ENCODE results near the gene CDHR4.

CDHR4 gene

GRCh38 chr3:49775538-49775937 lies 24.1 kb downstream of the CDHR4 start:
- Histone ChIP-seq H3K9me3 (ENCODE audit: insufficient read depth, low read depth, low read length) (no peaks in the 10 kb centered on the region), H3K4me3 (ENCODE audit: low read length) (no peak overlapping the region), H3K4me1 (ENCODE audit: insufficient read depth, low read length) (no peaks in the 10 kb centered on the region), H3K9ac (ENCODE audit: low read depth, low read length) (no peak overlapping the region), H3K36me3 (ENCODE audit: insufficient read depth, low read length) (peaks cover 18% of the 10 kb centered on the region), H3K27me3 (ENCODE audit: insufficient read depth, low read length) (no peaks in the 10 kb centered on the region), H3K27ac (ENCODE audit: low read depth, low read length) (no peak overlapping the region)
- WGBS = 93% methylated on average over 2 of the region's 3 CpGs

- no peak overlapping the region for H3K4me3 ChIP-seq (ENCODE audit: low read length)
- no peak overlapping the region for H3K27ac ChIP-seq (ENCODE audit: low read depth, low read length)
- H3K9me3 ChIP-seq (ENCODE audit: insufficient read depth, low read depth, low read length) = no peaks in the 10 kb centered on the region
- 91% methylated on average over 2 of the region's 2 CpGs for WGBS
- H3K27me3 ChIP-seq (ENCODE audit: insufficient read depth, low read length) = no peaks in the 10 kb centered on the region
- H3K4me1 ChIP-seq (ENCODE audit: insufficient read depth, low read length) = no peaks in the 10 kb centered on the region
- no peak overlapping the region for H3K9ac ChIP-seq (ENCODE audit: low read depth, low read length)
- H3K36me3 ChIP-seq (ENCODE audit: insufficient read depth, low read length) = peaks cover 19% of the 10 kb centered on the region; the same call in 1 of the 2 replicates
Measured at GRCh38 chr3:49772703-49773102, 27.0 kb downstream of the CDHR4 start.

GRCh38 chr3:49771340-49771938 lies 28.2 kb downstream of the CDHR4 start:
- 67% methylated on average over 1 of the region's 1 CpG for WGBS
- no peak overlapping the region for H3K9ac ChIP-seq (ENCODE audit: low read depth, low read length)

GRCh38 chr3:49769926-49770325 lies 29.7 kb downstream of the CDHR4 start:
- Histone ChIP-seq H3K9me3 (ENCODE audit: insufficient read depth, low read depth, low read length) (no peaks in the 10 kb centered on the region), H3K4me3 (ENCODE audit: low read length) (no peak overlapping the region), H3K36me3 (ENCODE audit: insufficient read depth, low read length) (0 out of 2 replicates have a peak, but pooled peaks cover 9% of the 10 kb centered on the region), H3K9ac (ENCODE audit: low read depth, low read length) (no peak overlapping the region), H3K27me3 (ENCODE audit: insufficient read depth, low read length) (no peaks in the 10 kb centered on the region), H3K4me1 (ENCODE audit: insufficient read depth, low read length) (no peaks in the 10 kb centered on the region), H3K27ac (ENCODE audit: low read depth, low read length) (no peak overlapping the region)

More at GRCh38 chr3:49771340-49771938, 28.2 kb downstream of the CDHR4 start:
- Histone ChIP-seq H3K4me3 (ENCODE audit: low read length) (no peak overlapping the region), H3K9me3 (ENCODE audit: insufficient read depth, low read depth, low read length) (no peaks in the 10 kb centered on the region), H3K27me3 (ENCODE audit: insufficient read depth, low read length) (no peaks in the 10 kb centered on the region), H3K36me3 (ENCODE audit: insufficient read depth, low read length) (peaks cover 13% of the 10 kb centered on the region; the same call in 1 of the 2 replicates), H3K27ac (ENCODE audit: low read depth, low read length) (no peak overlapping the region), H3K4me1 (ENCODE audit: insufficient read depth, low read length) (no peaks in the 10 kb centered on the region)

- 100% methylated on average over 2 of the region's 3 CpGs for WGBS
- Histone ChIP-seq H3K27me3 (ENCODE audit: insufficient read depth, low read length) (no peaks in the 10 kb centered on the region), H3K36me3 (ENCODE audit: insufficient read depth, low read length) (0 out of 2 replicates have a peak, but pooled peaks cover 9% of the 10 kb centered on the region), H3K4me1 (ENCODE audit: insufficient read depth, low read length) (no peaks in the 10 kb centered on the region), H3K9me3 (ENCODE audit: insufficient read depth, low read depth, low read length) (no peaks in the 10 kb centered on the region), H3K27ac (ENCODE audit: low read depth, low read length) (no peak overlapping the region), H3K4me3 (ENCODE audit: low read length) (no peak overlapping the region), H3K9ac (ENCODE audit: low read depth, low read length) (no peak overlapping the region)
Measured at GRCh38 chr3:49769286-49769915, 30.3 kb downstream of the CDHR4 start.

GRCh38 chr3:49763981-49764380 lies 35.7 kb downstream of the CDHR4 start:
- Histone ChIP-seq H3K27me3 (ENCODE audit: insufficient read depth, low read length) (no peaks in the 10 kb centered on the region), H3K9me3 (ENCODE audit: insufficient read depth, low read depth, low read length) (no peaks in the 10 kb centered on the region), H3K4me3 (ENCODE audit: low read length) (no peak overlapping the region), H3K36me3 (ENCODE audit: insufficient read depth, low read length) (0 out of 2 replicates have a peak, but pooled peaks cover 4% of the 10 kb centered on the region), H3K4me1 (ENCODE audit: insufficient read depth, low read length) (no peaks in the 10 kb centered on the region), H3K9ac (ENCODE audit: low read depth, low read length) (no peak overlapping the region), H3K27ac (ENCODE audit: low read depth, low read length) (no peak overlapping the region)
- 95% methylated on average over 3 of the region's 4 CpGs for WGBS

GRCh38 chr3:49761661-49762060 lies 38.0 kb downstream of the CDHR4 start:
- no peak overlapping the region for H3K27ac ChIP-seq (ENCODE audit: low read depth, low read length)
- no peaks in the 10 kb centered on the region for H3K9me3 ChIP-seq (ENCODE audit: insufficient read depth, low read depth, low read length)
- H3K36me3 ChIP-seq (ENCODE audit: insufficient read depth, low read length) = 0 out of 2 replicates have a peak, but pooled peaks cover 4% of the 10 kb centered on the region
- no peaks in the 10 kb centered on the region for H3K4me1 ChIP-seq (ENCODE audit: insufficient read depth, low read length)
- H3K27me3 ChIP-seq (ENCODE audit: insufficient read depth, low read length) = no peaks in the 10 kb centered on the region
- no peak overlapping the region for H3K9ac ChIP-seq (ENCODE audit: low read depth, low read length)
- 88% methylated on average over 3 of the region's 3 CpGs for WGBS
- H3K4me3 ChIP-seq (ENCODE audit: low read length) = no peak overlapping the region

GRCh38 chr3:49759226-49759625 lies 40.4 kb downstream of the CDHR4 start:
- Histone ChIP-seq H3K27ac (ENCODE audit: low read depth, low read length) (no peak overlapping the region), H3K4me1 (ENCODE audit: insufficient read depth, low read length) (no peaks in the 10 kb centered on the region), H3K27me3 (ENCODE audit: insufficient read depth, low read length) (no peaks in the 10 kb centered on the region), H3K9ac (ENCODE audit: low read depth, low read length) (no peak overlapping the region), H3K9me3 (ENCODE audit: insufficient read depth, low read depth, low read length) (no peaks in the 10 kb centered on the region), H3K4me3 (ENCODE audit: low read length) (no peak overlapping the region), H3K36me3 (ENCODE audit: insufficient read depth, low read length) (0 out of 2 replicates have a peak, but pooled peaks cover 2% of the 10 kb centered on the region)
- WGBS = 91% methylated on average over 1 of the region's 1 CpG

- no peak overlapping the region for H3K9ac ChIP-seq (ENCODE audit: low read depth, low read length)
- no peak overlapping the region for H3K4me3 ChIP-seq (ENCODE audit: low read length)
- 74% methylated on average over 2 of the region's 2 CpGs for WGBS
- no peaks in the 10 kb centered on the region for H3K27me3 ChIP-seq (ENCODE audit: insufficient read depth, low read length)
- H3K27ac ChIP-seq (ENCODE audit: low read depth, low read length) = no peak overlapping the region
- no peaks in the 10 kb centered on the region for H3K36me3 ChIP-seq (ENCODE audit: insufficient read depth, low read length)
- no peaks in the 10 kb centered on the region for H3K9me3 ChIP-seq (ENCODE audit: insufficient read depth, low read depth, low read length)
- H3K4me1 ChIP-seq (ENCODE audit: insufficient read depth, low read length) = no peaks in the 10 kb centered on the region
Measured at GRCh38 chr3:49757197-49757596, 42.5 kb downstream of the CDHR4 start.

GRCh38 chr3:49756036-49756435 lies 43.6 kb downstream of the CDHR4 start:
- no peak overlapping the region for H3K27ac ChIP-seq (ENCODE audit: low read depth, low read length)
- H3K36me3 ChIP-seq (ENCODE audit: insufficient read depth, low read length) = no peaks in the 10 kb centered on the region
- no peaks in the 10 kb centered on the region for H3K27me3 ChIP-seq (ENCODE audit: insufficient read depth, low read length)
- no peak overlapping the region for H3K9ac ChIP-seq (ENCODE audit: low read depth, low read length)
- no peaks in the 10 kb centered on the region for H3K4me1 ChIP-seq (ENCODE audit: insufficient read depth, low read length)
- H3K4me3 ChIP-seq (ENCODE audit: low read length) = no peak overlapping the region
- WGBS = 83% methylated on average over 1 of the region's 1 CpG
- no peaks in the 10 kb centered on the region for H3K9me3 ChIP-seq (ENCODE audit: insufficient read depth, low read depth, low read length)

GRCh38 chr3:49754536-49754935 lies 45.1 kb downstream of the CDHR4 start:
- H3K9me3 ChIP-seq (ENCODE audit: insufficient read depth, low read depth, low read length) = no peaks in the 10 kb centered on the region
- H3K9ac ChIP-seq (ENCODE audit: low read depth, low read length) = no peak overlapping the region
- no peaks in the 10 kb centered on the region for H3K4me1 ChIP-seq (ENCODE audit: insufficient read depth, low read length)
- no peaks in the 10 kb centered on the region for H3K27me3 ChIP-seq (ENCODE audit: insufficient read depth, low read length)
- H3K4me3 ChIP-seq (ENCODE audit: low read length) = no peak overlapping the region
- WGBS = 92% methylated on average over 1 of the region's 1 CpG
- 0 out of 2 replicates have a peak, but pooled peaks cover 4% of the 10 kb centered on the region for H3K36me3 ChIP-seq (ENCODE audit: insufficient read depth, low read length)
- no peak overlapping the region for H3K27ac ChIP-seq (ENCODE audit: low read depth, low read length)
